Measurements from ENCODE around the gene MTAP.

MTAP gene

GRCh38 chr9:21801683-21802417 is 586 bp upstream of the MTAP start:
- H3K9me2 ChIP-seq (replicated peaks; ENCODE audit: insufficient read depth, low read length) = no peaks in the 10 kb centered on the region
- H4K20me1 ChIP-seq (ENCODE audit: low read depth, low read length) = peaks cover 7% of the 10 kb centered on the region; the same call in 1 of the 2 replicates
- peak overlapping the region; percentile 99 for H2AFZ ChIP-seq (ENCODE audit: low read depth, low read length, severe bottlenecking)
- no peaks in the 10 kb centered on the region for H3K9me3 ChIP-seq (ENCODE audit: insufficient read depth, low read length)
- peak overlapping the region; percentile 63 for H3K27ac ChIP-seq (ENCODE audit: low read depth, low read length)
- peak overlapping the region; percentile 85 for H3K4me2 ChIP-seq (ENCODE audit: low read depth, low read length, poor library complexity, severe bottlenecking)
- no peaks in the 10 kb centered on the region for H3F3A ChIP-seq (ENCODE audit: insufficient read depth)
- H3K79me2 ChIP-seq (ENCODE audit: insufficient read depth, low read length) = peaks cover 43% of the 10 kb centered on the region
- peak overlapping the region; percentile 81 for H3K9ac ChIP-seq (ENCODE audit: low read length)
- TF ChIP-seq CTCF (IDR thresholded peaks at IDR 0.05; ENCODE audit: insufficient read depth, low read length, poor library complexity, severe bottlenecking) = no peak
- no peak for TF ChIP-seq EZH2phosphoT487 (conservative IDR thresholded peaks at IDR 0.05; ENCODE audit: low read length)
- peaks cover 4% of the 10 kb centered on the region; the same call in 1 of the 2 replicates for H3K36me3 ChIP-seq (ENCODE audit: low read length)
- no peaks in the 10 kb centered on the region for H3K27me3 ChIP-seq (ENCODE audit: low read length)
- H3K4me3 ChIP-seq (ENCODE audit: insufficient read depth, low read length, poor library complexity, severe bottlenecking) = peak overlapping the region; percentile 78

GRCh38 chr9:21803649-21804048 is 1.2 kb downstream of the MTAP start:
- H3K27me3 ChIP-seq (ENCODE audit: low read length) = no peaks in the 10 kb centered on the region
- H3K36me3 ChIP-seq (ENCODE audit: low read length) = peaks cover 5% of the 10 kb centered on the region; the same call in 1 of the 2 replicates
- H3K9me3 ChIP-seq (ENCODE audit: insufficient read depth, low read length) = no peaks in the 10 kb centered on the region
- peaks cover 10% of the 10 kb centered on the region; the same call in 1 of the 2 replicates for H4K20me1 ChIP-seq (ENCODE audit: low read depth, low read length)
- H3K79me2 ChIP-seq (ENCODE audit: insufficient read depth, low read length) = peaks cover 61% of the 10 kb centered on the region
- H3F3A ChIP-seq (ENCODE audit: insufficient read depth) = no peaks in the 10 kb centered on the region
- H3K4me3 ChIP-seq (ENCODE audit: insufficient read depth, low read length, poor library complexity, severe bottlenecking) = peak overlapping the region; percentile 78
- peak overlapping the region; percentile 99 for H2AFZ ChIP-seq (ENCODE audit: low read depth, low read length, severe bottlenecking)
- peak overlapping the region; percentile 63 for H3K27ac ChIP-seq (ENCODE audit: low read depth, low read length)
- peak overlapping the region; percentile 85 for H3K4me2 ChIP-seq (ENCODE audit: low read depth, low read length, poor library complexity, severe bottlenecking)
- H3K9ac ChIP-seq (ENCODE audit: low read length) = peak overlapping the region; percentile 81
- no peaks in the 10 kb centered on the region for H3K9me2 ChIP-seq (replicated peaks; ENCODE audit: insufficient read depth, low read length)
- no peak for TF ChIP-seq CTCF (IDR thresholded peaks at IDR 0.05; ENCODE audit: insufficient read depth, low read length, poor library complexity, severe bottlenecking)
- no peak for TF ChIP-seq EZH2phosphoT487 (conservative IDR thresholded peaks at IDR 0.05; ENCODE audit: low read length)

- TF ChIP-seq CTCF (IDR thresholded peaks at IDR 0.05; ENCODE audit: insufficient read depth, low read length, poor library complexity, severe bottlenecking) (no peak), EZH2phosphoT487 (conservative IDR thresholded peaks at IDR 0.05; ENCODE audit: low read length) (no peak)
- Histone ChIP-seq H2AFZ (ENCODE audit: low read depth, low read length, severe bottlenecking) (no peak overlapping the region), H3K9me3 (ENCODE audit: insufficient read depth, low read length) (no peaks in the 10 kb centered on the region), H3K4me2 (ENCODE audit: low read depth, low read length, poor library complexity, severe bottlenecking) (peak overlapping the region; percentile 85), H3K9ac (ENCODE audit: low read length) (peak overlapping the region; percentile 81), H3K4me3 (ENCODE audit: insufficient read depth, low read length, poor library complexity, severe bottlenecking) (peak overlapping the region; percentile 78), H3K27ac (ENCODE audit: low read depth, low read length) (no peak overlapping the region), H3K79me2 (ENCODE audit: insufficient read depth, low read length) (peaks cover 67% of the 10 kb centered on the region), H3K9me2 (replicated peaks; ENCODE audit: insufficient read depth, low read length) (no peaks in the 10 kb centered on the region), H3K36me3 (ENCODE audit: low read length) (peaks cover 8% of the 10 kb centered on the region; the same call in 1 of the 2 replicates), H4K20me1 (ENCODE audit: low read depth, low read length) (peaks cover 10% of the 10 kb centered on the region; the same call in 1 of the 2 replicates), H3K27me3 (ENCODE audit: low read length) (no peaks in the 10 kb centered on the region), H3F3A (ENCODE audit: insufficient read depth) (no peaks in the 10 kb centered on the region)
Measured at GRCh38 chr9:21804331-21804730, 1.9 kb downstream of the MTAP start.

Data from SU-DHL-6 (cell line).